ENCODE measurements around the gene MKX. TPM values are rescaled to one million over a fixed set of nuclear protein-coding genes. Genes with fewer than 3 reads are reported as not detected.

Gene MKX
- total and polyA plus RNA-seq, 4 donors = 0.50 to 3.5 (median 1.4) TPM

- DNase-seq (no peak), ATAC-seq (ENCODE audit: insufficient read depth, low FRiP score) (no peak)
- H3K4me3 ChIP-seq = no peak overlapping the region
- no peaks in the 10 kb centered on the region for H3K27me3 ChIP-seq (ENCODE audit: control insufficient read depth in 3 of 3, insufficient read depth in 3 of 3, low read length in 2 of 3)
- 70 to 81% methylated on average over 2 of the region's 2 CpGs for WGBS, 2 donors
- no peak for TF ChIP-seq CTCF (IDR thresholded peaks at IDR 0.05; ENCODE audit: control extremely low read depth, extremely low read depth)
- H3K4me1 ChIP-seq (ENCODE audit: control insufficient read depth in 5 of 5, insufficient read depth in 5 of 5, low read length in 5 of 5) = no peaks in the 10 kb centered on the region
- H3K9me3 ChIP-seq (ENCODE audit: control insufficient read depth in 4 of 4, insufficient read depth in 3 of 4, low read length in 3 of 4) = peaks cover 0 to 2% (median 0%) of the 10 kb centered on the region in 4 donors
- no peak overlapping the region for H3K27ac ChIP-seq (ENCODE audit: low read depth in 1 of 2, low read length in 1 of 2)
- no peak overlapping the region for H3K9ac ChIP-seq (ENCODE audit: insufficient read depth in 1 of 2, low read length in 2 of 2)
- no peaks in the 10 kb centered on the region for H3K36me3 ChIP-seq (ENCODE audit: control insufficient read depth in 4 of 4, insufficient read depth in 4 of 4, low read length in 4 of 4)
These were observed 109.8 kb downstream of the MKX start for GRCh38 chr10:27635699-27636270.

GRCh38 chr10:27635290-27635689 is 110.3 kb downstream of the MKX start:
- Histone ChIP-seq H3K27me3 (ENCODE audit: control insufficient read depth in 3 of 3, insufficient read depth in 3 of 3, low read length in 2 of 3) (no peaks in the 10 kb centered on the region), H3K36me3 (ENCODE audit: control insufficient read depth in 4 of 4, insufficient read depth in 4 of 4, low read length in 4 of 4) (no peaks in the 10 kb centered on the region), H3K4me1 (ENCODE audit: control insufficient read depth in 5 of 5, insufficient read depth in 5 of 5, low read length in 5 of 5) (no peaks in the 10 kb centered on the region), H3K9ac (ENCODE audit: insufficient read depth in 1 of 2, low read length in 2 of 2) (no peak overlapping the region), H3K4me3 (no peak overlapping the region), H3K27ac (ENCODE audit: low read depth in 1 of 2, low read length in 1 of 2) (no peak overlapping the region), H3K9me3 (ENCODE audit: control insufficient read depth in 4 of 4, insufficient read depth in 3 of 4, low read length in 3 of 4) (peaks cover 0 to 2% (median 0%) of the 10 kb centered on the region in 4 donors)
- TF ChIP-seq CTCF (IDR thresholded peaks at IDR 0.05; ENCODE audit: control extremely low read depth, extremely low read depth) = no peak
- DNase-seq = no peak
- ATAC-seq (ENCODE audit: insufficient read depth, low FRiP score) = no peak
- 92 to 96% methylated on average over 6 of the region's 6 CpGs for WGBS, 2 donors

- H3K4me1 ChIP-seq (ENCODE audit: control insufficient read depth in 5 of 5, insufficient read depth in 5 of 5, low read length in 5 of 5) = peaks cover 0 to 5% (median 0%) of the 10 kb centered on the region in 5 donors
- WGBS, 2 donors = 91 to 96% methylated on average over 5 of the region's 5 CpGs
These were observed 117.0 kb downstream of the MKX start for GRCh38 chr10:27628621-27629020.

More at GRCh38 chr10:27628621-27629020, 117.0 kb downstream of the MKX start:
- no peak for ATAC-seq (ENCODE audit: insufficient read depth, low FRiP score)
- Histone ChIP-seq H3K27me3 (ENCODE audit: control insufficient read depth in 3 of 3, insufficient read depth in 3 of 3, low read length in 2 of 3) (no peaks in the 10 kb centered on the region), H3K27ac (ENCODE audit: low read depth in 1 of 2, low read length in 1 of 2) (no peak overlapping the region), H3K4me3 (no peak overlapping the region), H3K9ac (ENCODE audit: insufficient read depth in 1 of 2, low read length in 2 of 2) (no peak overlapping the region), H3K9me3 (ENCODE audit: control insufficient read depth in 4 of 4, insufficient read depth in 3 of 4, low read length in 3 of 4) (no peaks in the 10 kb centered on the region), H3K36me3 (ENCODE audit: control insufficient read depth in 4 of 4, insufficient read depth in 4 of 4, low read length in 4 of 4) (no peaks in the 10 kb centered on the region)
- no peak for DNase-seq
- no peak for TF ChIP-seq CTCF (IDR thresholded peaks at IDR 0.05; ENCODE audit: control extremely low read depth, extremely low read depth)

Data from lung (tissue), 12 donors.